Activated CD4-positive, alpha-beta T cell treated with anti-CD3 and anti-CD28 coated beads, Interleukin-2, Interleukin-6, amounts not matched to agents 100 ng/mL and 50 ng/mL, durations not matched to agents 16 hours and 8 hours (primary cell): ENCODE measurements around the gene FNTB.
"Not testable (repeated sequence)": the region's sequence is repeated elsewhere in the genome, so short reads cannot be mapped to it uniquely, and the experiment has no call there.

ENCODE experiments used
- DNase-seq: peaks from one replicate; pipeline ENCODE4 v3.0.0-alpha.2; 2020

The FNTB gene

GRCh38 chr14:65054471-65055085 is 67.9 kb downstream of the FNTB start:
- no peak for DNase-seq

- no peak for DNase-seq
These were observed 71.0 kb downstream of the FNTB start for GRCh38 chr14:65057695-65058094.

GRCh38 chr14:65062096-65063075 is 75.7 kb downstream of the FNTB start:
- no peak for DNase-seq

GRCh38 chr14:65065719-65066118 is 79.0 kb downstream of the FNTB start:
- no peak for DNase-seq

- DNase-seq, result no peak
These were observed 83.2 kb downstream of the FNTB start for GRCh38 chr14:65069874-65070413.

- no peak for DNase-seq
These were observed 83.8 kb downstream of the FNTB start for GRCh38 chr14:65070471-65070976.

- DNase-seq, result no peak
These were observed 84.8 kb downstream of the FNTB start for GRCh38 chr14:65071544-65071943.

GRCh38 chr14:65072256-65072655 is 85.6 kb downstream of the FNTB start:
- DNase-seq, result no peak

GRCh38 chr14:65072937-65073336 is 86.2 kb downstream of the FNTB start:
- no peak for DNase-seq

GRCh38 chr14:65073605-65074201 is 87.0 kb downstream of the FNTB start:
- no peak for DNase-seq

GRCh38 chr14:65074449-65075150 is 87.9 kb downstream of the FNTB start:
- no peak for DNase-seq

- no peak for DNase-seq
These were observed 89.1 kb downstream of the FNTB start for GRCh38 chr14:65075628-65076325.

GRCh38 chr14:65077318-65077717 is 90.6 kb downstream of the FNTB start:
- DNase-seq, result no peak

GRCh38 chr14:65079201-65079600 is 92.5 kb downstream of the FNTB start:
- DNase-seq, result no peak

- no peak for DNase-seq
These were observed 93.1 kb downstream of the FNTB start for GRCh38 chr14:65079768-65080167.

GRCh38 chr14:65080960-65081747 is 94.5 kb downstream of the FNTB start:
- DNase-seq, result no peak

GRCh38 chr14:65082930-65083329 is 96.2 kb downstream of the FNTB start:
- no peak for DNase-seq

GRCh38 chr14:65084554-65085505 is 98.1 kb downstream of the FNTB start:
- DNase-seq, result no peak

GRCh38 chr14:65086686-65087085 is 100.0 kb downstream of the FNTB start:
- not testable (repeated sequence) for DNase-seq

- not testable (repeated sequence) for DNase-seq
These were observed 101.1 kb downstream of the FNTB start for GRCh38 chr14:65087835-65088234.
